Transverse colon (tissue), 4 donors: ENCODE data around the gene NPR1. TPM values are rescaled to one million over a fixed set of nuclear protein-coding genes. Genes with fewer than 3 reads are reported as not detected.

Source experiments
- DNase-seq: peaks from one replicate; pipeline ENCODE4 v3.0.0-alpha.2; 2019
- H3K27ac ChIP-seq, 4 donors: fragments of 200-600 bp; sonication (generic); 2 replicates each; pipeline ENCODE4 v1.5.1; 2016 to 2018; ENCODE audit warnings: inconsistent platforms in 4 of 4
- H3K27me3 ChIP-seq: fragments of 200-600 bp; sonication (generic); 2 replicates; pipeline ENCODE4 v1.5.1; 2017; ENCODE audit warnings: inconsistent platforms
- H3K36me3 ChIP-seq, 4 donors: fragments of 200-600 bp; sonication (generic); 2 replicates each; pipeline ENCODE4 v1.5.1; 2017 to 2019; ENCODE audit warnings: inconsistent platforms in 4 of 4
- H3K4me1 ChIP-seq, 4 donors: fragments of 200-600 bp; sonication (generic); 2 replicates each; pipeline ENCODE4 v1.5.1; 2017 to 2020; ENCODE audit warnings: inconsistent platforms in 4 of 4
- H3K4me3 ChIP-seq, 4 donors: fragments of 200-600 bp; sonication (generic); 1 replicate in 1 of 4; 2 replicates in 3 of 4; pipeline versions ENCODE4 v1.5.1 to v1.6.1; 2017 to 2019; ENCODE audit warnings: inconsistent platforms in 4 of 4
- H3K9me3 ChIP-seq, 2 donors: fragments of 200-600 bp; sonication (generic); 2 replicates each; pipeline ENCODE4 v1.5.1; 2017 to 2019; ENCODE audit warnings: inconsistent platforms in 2 of 2
- CTCF ChIP-seq, 5 experiments: fragments of 200-600 bp in 3 of 5; fragments of 450-650 bp in 2 of 5; sonication (generic) in 3 of 5; IDR thresholded peaks; 1 replicate in 2 of 5; 2 replicates in 3 of 5; pipeline ENCODE4 v1.5.1; 2016 to 2017; ENCODE audit warnings: antibody characterized with exemption in 5 of 5, inconsistent platforms in 3 of 5, mild to moderate bottlenecking in 2 of 5, moderate library complexity in 1 of 5
- EP300 ChIP-seq: sonication (generic); formaldehyde crosslinking; IDR thresholded peaks from one replicate; pipeline ENCODE4 v1.6.1; 2017; ENCODE audit warnings: antibody characterized with exemption, low read depth
- POLR2A ChIP-seq: fragments of 450-650 bp; IDR thresholded peaks from one replicate; pipeline ENCODE4 v1.6.1; 2016; ENCODE audit warnings: antibody characterized with exemption, mild to moderate bottlenecking, moderate library complexity
- POLR2AphosphoS5 ChIP-seq, 3 donors: sonication (generic); formaldehyde crosslinking; IDR thresholded peaks; one replicate each; pipeline ENCODE4 v1.6.1; 2016; ENCODE audit warnings: antibody characterized with exemption in 3 of 3
- WGBS, 2 donors: methylation state at CpG; one replicate each; pipeline ENCODE4 v1.1.5; 2018; ENCODE audit warnings: low coverage in 1 of 2; 5-methylcytosine and 5-hydroxymethylcytosine counted together
- in situ Hi-C, 4 donors: fragments of 200-750 bp; cut with MboI; loops; one replicate each; pipeline versions ENCODE4 v1.15.0 to v1.15.1; 2017; ENCODE audit warnings: low sequenced_read_pairs in 3 of 4, low pct_ligation_motif_present in 1 of 4, low pct_unique_long_range_greater_than_20kb in 1 of 4
- intact Hi-C: fragments of 100-400 bp; cut with DNase I; formaldehyde crosslinking; loops from one replicate; pipeline ENCODE4 v1.15.1; 2023; ENCODE audit warnings: low total_unique reads
- total RNA-seq, 4 donors: library from RNA; depleted of rRNA; stranded (reverse); fragments of >200 nt; gene quantifications; one replicate each; pipeline ENCODE4 v1.1.0, GENCODE V29; 2016

The NPR1 gene
- total RNA-seq, 4 donors from 2014 or later: 9.8 to 25.1 (median 13.4) TPM

- TF ChIP-seq CTCF (IDR thresholded peaks at IDR 0.05): no peak
- TF ChIP-seq POLR2AphosphoS5 (IDR thresholded peaks at IDR 0.05): no peak
- no peak for TF ChIP-seq EP300
- no peak for TF ChIP-seq POLR2A
- no peak for DNase-seq
- peak overlapping the region in 3 of 4 donors; percentile 23 to 42 (median 23) for H3K27ac ChIP-seq
Observed at GRCh38 chr1:153631047-153632022, 47.2 kb upstream of the NPR1 start.

DNA sequence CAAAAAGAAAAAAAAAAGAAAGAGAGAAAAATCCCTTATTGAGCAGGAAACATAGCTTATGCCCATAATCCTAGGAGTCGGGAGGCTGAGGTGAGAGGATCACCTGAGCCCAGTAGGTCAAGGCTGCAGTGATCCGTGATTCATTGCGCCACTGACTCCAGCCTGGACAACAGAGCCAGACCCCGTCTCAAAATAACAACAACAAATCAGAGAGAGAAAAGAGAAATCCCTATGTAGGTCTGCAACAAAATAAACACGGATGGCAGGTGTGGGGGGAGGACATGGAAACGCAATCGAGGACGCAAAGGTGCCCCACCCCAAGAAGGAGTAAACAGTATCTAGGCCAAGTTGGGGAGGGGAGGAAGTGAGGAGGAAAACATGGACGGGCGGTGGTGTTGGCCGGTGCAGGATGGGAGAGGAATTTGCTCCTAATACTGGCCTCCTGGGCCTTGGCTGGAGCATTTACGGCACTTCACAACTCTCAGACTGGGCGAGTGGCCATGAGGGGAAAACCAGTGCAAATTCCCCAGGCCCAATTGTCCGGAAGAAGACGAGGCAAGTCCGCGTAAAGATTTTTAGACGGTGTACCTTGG is 45.2 kb upstream of the NPR1 start:
- no peak for TF ChIP-seq CTCF (IDR thresholded peaks at IDR 0.05)
- no peak for TF ChIP-seq POLR2A
- no peak for TF ChIP-seq EP300
- no peak for TF ChIP-seq POLR2AphosphoS5 (IDR thresholded peaks at IDR 0.05)
- in situ Hi-C loops (no loop called here), intact Hi-C loops (no loop called here)
- no peaks in the 10 kb centered on the region for H3K27me3 ChIP-seq
- H3K9me3 ChIP-seq: no peaks in the 10 kb centered on the region
- H3K4me3 ChIP-seq: peak overlapping the region in 3 of 4 donors; percentile 53 to 66 (median 64)
- peak overlapping the region; percentile 95 to 98 (median 96) for H3K27ac ChIP-seq
- H3K4me1 ChIP-seq: peaks cover 20 to 67% (median 46%) of the 10 kb centered on the region in 4 donors
- peaks cover 0 to 22% (median 10%) of the 10 kb centered on the region in 4 donors for H3K36me3 ChIP-seq
- peak; percentile 61 for DNase-seq
- WGBS, 2 donors: 27 to 36% methylated on average over 9 to 18 of the region's 18 CpGs

More at GRCh38 chr1:153631047-153632022, 47.2 kb upstream of the NPR1 start:
- H3K4me3 ChIP-seq: no peak overlapping the region
- no peaks in the 10 kb centered on the region for H3K27me3 ChIP-seq
- 67 to 70% methylated on average over 4 to 10 of the region's 10 CpGs for WGBS, 2 donors
- no peaks in the 10 kb centered on the region for H3K9me3 ChIP-seq
- H3K36me3 ChIP-seq: peaks cover 0 to 4% (median under 1%) of the 10 kb centered on the region in 4 donors
- H3K4me1 ChIP-seq: peaks cover 20 to 55% (median 46%) of the 10 kb centered on the region in 4 donors
- intact Hi-C loops (no loop called here), in situ Hi-C loops (no loop called here)

GRCh38 chr1:153633754-153634665 is 44.5 kb upstream of the NPR1 start, which contains the start of gene CHTOP:
CHTOP (plus strand) TSS chr1:153634066; CDS start chr1:153636589, 2,523 bp downstream.
- DNase-seq: peak; percentile 99
- peaks cover 0 to 28% (median 14%) of the 10 kb centered on the region in 4 donors for H3K36me3 ChIP-seq
- no peaks in the 10 kb centered on the region for H3K27me3 ChIP-seq
- in situ Hi-C loops: no loop called here
- H3K27ac ChIP-seq: peak within 1 kb of the TSS; percentile 95 to 98 (median 96)
- WGBS, 2 donors: 3% methylated on average over 8 to 43 of the region's 65 CpGs
- H3K4me3 ChIP-seq: peak within 1 kb of the TSS; percentile 53 to 88 (median 65)
- peak; percentile 79 to 88 (median 83) for TF ChIP-seq POLR2AphosphoS5 (IDR thresholded peaks at IDR 0.05)
- TF ChIP-seq CTCF (IDR thresholded peaks at IDR 0.05): peak in 2 of 5 experiments; percentile 43 to 48
- no peak for TF ChIP-seq EP300
- TF ChIP-seq POLR2A: peak; percentile 91
- peaks cover 20 to 69% (median 47%) of the 10 kb centered on the region in 4 donors for H3K4me1 ChIP-seq
- intact Hi-C loops: no loop called here
- no peaks in the 10 kb centered on the region for H3K9me3 ChIP-seq
